A549 (cell line): ENCODE data around the gene ITSN1.

Source experiments
- HOXB13 ChIP-seq: fragments of 250-450 bp; sonication (Bioruptor Pico); IDR thresholded peaks from 2 replicates; pipeline ENCODE4 v1.5.0; 2020; ENCODE audit warnings: low read depth, mild to moderate bottlenecking, moderate library complexity
- JUN ChIP-seq, 2 experiments: fragments of >200 bp; sonication (Bioruptor Twin); formaldehyde crosslinking; IDR thresholded peaks; 2 replicates in 1 of 2; 3 replicates in 1 of 2; pipeline ENCODE4 v1.6.1; 2016 to 2017
- POLR2A ChIP-seq: IDR thresholded peaks from 2 replicates; pipeline ENCODE4 v1.6.1; 2012; ENCODE audit warnings: mild to moderate bottlenecking, low read length
- ZFP36 ChIP-seq: fragments of 450-650 bp; IDR thresholded peaks from 2 replicates; pipeline ENCODE4 v1.6.1; 2014; ENCODE audit warnings: borderline replicate concordance; ENCODE audit not compliant: partially characterized antibody
- TF ChIP-seq, protein P1 (sequence below): fragments of >200 bp; sonication (Bioruptor Twin); formaldehyde crosslinking; IDR thresholded peaks from 3 replicates; pipeline ENCODE4 v1.5.1; 2016

DNA sequence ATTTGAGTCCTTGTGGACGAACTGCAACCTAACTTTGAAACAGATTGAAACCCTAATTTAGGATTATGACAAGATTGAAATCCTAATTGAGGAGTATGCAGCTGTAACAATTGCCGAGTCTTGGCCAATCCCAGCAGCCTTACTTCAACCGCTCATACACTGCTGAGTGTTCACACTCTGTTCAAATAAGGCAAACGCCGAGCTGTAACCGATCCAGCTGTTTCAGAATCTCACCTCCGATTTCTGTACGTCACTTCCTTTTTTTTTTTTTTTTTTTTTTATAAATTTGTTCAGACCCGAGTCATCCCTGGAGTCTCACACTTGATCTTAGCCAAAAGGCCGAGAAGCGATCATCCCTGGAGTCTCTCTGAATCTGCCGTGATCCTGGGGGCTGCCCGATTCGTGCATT, 295.6 kb downstream of the ITSN1 start:
- TF ChIP-seq POLR2A = no peak
- no peak for TF ChIP-seq ZFP36
- TF ChIP-seq HOXB13 (CRISPR knock-in tag) = no peak
- TF ChIP-seq, protein P1, sequence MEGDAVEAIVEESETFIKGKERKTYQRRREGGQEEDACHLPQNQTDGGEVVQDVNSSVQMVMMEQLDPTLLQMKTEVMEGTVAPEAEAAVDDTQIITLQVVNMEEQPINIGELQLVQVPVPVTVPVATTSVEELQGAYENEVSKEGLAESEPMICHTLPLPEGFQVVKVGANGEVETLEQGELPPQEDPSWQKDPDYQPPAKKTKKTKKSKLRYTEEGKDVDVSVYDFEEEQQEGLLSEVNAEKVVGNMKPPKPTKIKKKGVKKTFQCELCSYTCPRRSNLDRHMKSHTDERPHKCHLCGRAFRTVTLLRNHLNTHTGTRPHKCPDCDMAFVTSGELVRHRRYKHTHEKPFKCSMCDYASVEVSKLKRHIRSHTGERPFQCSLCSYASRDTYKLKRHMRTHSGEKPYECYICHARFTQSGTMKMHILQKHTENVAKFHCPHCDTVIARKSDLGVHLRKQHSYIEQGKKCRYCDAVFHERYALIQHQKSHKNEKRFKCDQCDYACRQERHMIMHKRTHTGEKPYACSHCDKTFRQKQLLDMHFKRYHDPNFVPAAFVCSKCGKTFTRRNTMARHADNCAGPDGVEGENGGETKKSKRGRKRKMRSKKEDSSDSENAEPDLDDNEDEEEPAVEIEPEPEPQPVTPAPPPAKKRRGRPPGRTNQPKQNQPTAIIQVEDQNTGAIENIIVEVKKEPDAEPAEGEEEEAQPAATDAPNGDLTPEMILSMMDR = no peak
- TF ChIP-seq JUN (IDR thresholded peaks at IDR 0.05) = no peak
